ENCODE data around the gene FSTL4. TPM values are rescaled to one million over a fixed set of nuclear protein-coding genes. Genes with fewer than 3 reads are reported as not detected.

FSTL4 gene
- polyA plus RNA-seq, 3 donors: not detected

- Histone ChIP-seq H4K20me1 (ENCODE audit: insufficient read depth, low read length) (no peaks in the 10 kb centered on the region), H3K36me3 (replicated peaks in 1 of 2; ENCODE audit: control insufficient read depth in 1 of 2, insufficient read depth in 2 of 2, low read length in 2 of 2) (no peaks in the 10 kb centered on the region), H3K4me3 (replicated peaks in 1 of 3; ENCODE audit: low read depth in 2 of 3, low read length in 3 of 3) (no peak overlapping the region), H3K27me3 (ENCODE audit: control insufficient read depth in 2 of 2, insufficient read depth in 2 of 2, low read length in 2 of 2) (peaks cover 14% of the 10 kb centered on the region in 2 donors), H3K79me2 (ENCODE audit: insufficient read depth, low read length) (no peaks in the 10 kb centered on the region), H3K4me2 (replicated peaks; ENCODE audit: extremely low read depth, low read length, poor library complexity, severe bottlenecking) (no peak overlapping the region), H3K27ac (ENCODE audit: low read depth in 1 of 2, low read length in 2 of 2) (no peak overlapping the region), H3K4me1 (ENCODE audit: control insufficient read depth in 1 of 2, insufficient read depth in 2 of 2, low read length in 2 of 2) (no peaks in the 10 kb centered on the region), H3K9me3 (replicated peaks in 1 of 2; ENCODE audit: control insufficient read depth in 1 of 2, insufficient read depth in 1 of 2, low read length in 2 of 2) (peaks cover 0 to 9% of the 10 kb centered on the region in 2 donors), H2AFZ (ENCODE audit: insufficient read depth, low read depth, low read length, poor library complexity, severe bottlenecking) (no peak overlapping the region), H3K9ac (ENCODE audit: insufficient read depth, low read length, poor library complexity, severe bottlenecking) (no peak overlapping the region)
- no peak for TF ChIP-seq CTCF (IDR thresholded peaks at IDR 0.05)
- intact Hi-C loops (cut with micrococcal nuclease): no loop called here
- peaks cover 4% of the 10 kb centered on the region for H3K4me1 Mint-ChIP-seq
- whole genome bisulfite sequencing (ENCODE audit: insufficient coverage): 94% methylated on average over 6 of the region's 9 CpGs
- H3K27me3 Mint-ChIP-seq (ENCODE audit: low read depth in 3 of 3): peaks cover 26 to 31% (median 30%) of the 10 kb centered on the region in 3 donors
- no peaks in the 10 kb centered on the region for H3K36me3 Mint-ChIP-seq
- peaks cover 0 to 13% (median 5%) of the 10 kb centered on the region in 7 donors for H3K9me3 Mint-ChIP-seq
- DNase-seq: no peak
- no peak overlapping the region for H3K4me3 Mint-ChIP-seq
- no peak overlapping the region for H3K27ac Mint-ChIP-seq
Observed at GRCh38 chr5:133480366-133480765, 132.0 kb downstream of the FSTL4 start.

GRCh38 chr5:133478199-133478985, 133.9 kb downstream of the FSTL4 start:
- no peak overlapping the region for H2AFZ ChIP-seq (ENCODE audit: insufficient read depth, low read depth, low read length, poor library complexity, severe bottlenecking)
- H3K27me3 ChIP-seq (ENCODE audit: control insufficient read depth in 2 of 2, insufficient read depth in 2 of 2, low read length in 2 of 2): peaks cover 19 to 31% of the 10 kb centered on the region in 2 donors
- H3K79me2 ChIP-seq (ENCODE audit: insufficient read depth, low read length): no peaks in the 10 kb centered on the region
- H3K4me1 Mint-ChIP-seq: peaks cover 4% of the 10 kb centered on the region
- peak overlapping the region in 1 of 7 donors; percentile 54 for H3K27ac Mint-ChIP-seq
- no peak overlapping the region for H3K4me2 ChIP-seq (replicated peaks; ENCODE audit: extremely low read depth, low read length, poor library complexity, severe bottlenecking)
- no peak for TF ChIP-seq CTCF (IDR thresholded peaks at IDR 0.05)
- peaks cover 0 to 9% of the 10 kb centered on the region in 2 donors for H3K9me3 ChIP-seq (replicated peaks in 1 of 2; ENCODE audit: control insufficient read depth in 1 of 2, insufficient read depth in 1 of 2, low read length in 2 of 2)
- H3K4me1 ChIP-seq (ENCODE audit: control insufficient read depth in 1 of 2, insufficient read depth in 2 of 2, low read length in 2 of 2): no peaks in the 10 kb centered on the region
- WGBS (ENCODE audit: insufficient coverage): no CpG with 5 or more reads among the region's 10 CpGs
- no peaks in the 10 kb centered on the region for H3K36me3 ChIP-seq (replicated peaks in 1 of 2; ENCODE audit: control insufficient read depth in 1 of 2, insufficient read depth in 2 of 2, low read length in 2 of 2)
- peak overlapping the region in 1 of 2 donors; percentile 40 for H3K4me3 Mint-ChIP-seq
- no peaks in the 10 kb centered on the region for H3K36me3 Mint-ChIP-seq
- H3K27ac ChIP-seq (ENCODE audit: low read depth in 1 of 2, low read length in 2 of 2): no peak overlapping the region
- H3K9ac ChIP-seq (ENCODE audit: insufficient read depth, low read length, poor library complexity, severe bottlenecking): no peak overlapping the region
- intact Hi-C loops (cut with micrococcal nuclease): no loop called here
- H3K4me3 ChIP-seq (replicated peaks in 1 of 3; ENCODE audit: low read depth in 2 of 3, low read length in 3 of 3): no peak overlapping the region
- H4K20me1 ChIP-seq (ENCODE audit: insufficient read depth, low read length): no peaks in the 10 kb centered on the region
- no peak for DNase-seq
- peaks cover 0 to 16% (median 5%) of the 10 kb centered on the region in 7 donors for H3K9me3 Mint-ChIP-seq
- H3K27me3 Mint-ChIP-seq (ENCODE audit: low read depth in 3 of 3): peaks cover 34 to 50% (median 41%) of the 10 kb centered on the region in 3 donors

Measured in CD14-positive monocyte (primary cell).